HG03442 (cell line): ENCODE results near the gene DTX3.
"Not testable (repeated sequence)": the region's sequence is repeated elsewhere in the genome, so short reads cannot be mapped to it uniquely, and the experiment has no call there.

Experiments used
- ATAC-seq: cut with Tn5 transposase; IDR thresholded peaks from one replicate; pipeline ENCODE4 v1.9.1; 2021; ENCODE audit warnings: mild to moderate bottlenecking, moderate library complexity; ENCODE audit not compliant: unreplicated experiment

The DTX3 gene

DNA sequence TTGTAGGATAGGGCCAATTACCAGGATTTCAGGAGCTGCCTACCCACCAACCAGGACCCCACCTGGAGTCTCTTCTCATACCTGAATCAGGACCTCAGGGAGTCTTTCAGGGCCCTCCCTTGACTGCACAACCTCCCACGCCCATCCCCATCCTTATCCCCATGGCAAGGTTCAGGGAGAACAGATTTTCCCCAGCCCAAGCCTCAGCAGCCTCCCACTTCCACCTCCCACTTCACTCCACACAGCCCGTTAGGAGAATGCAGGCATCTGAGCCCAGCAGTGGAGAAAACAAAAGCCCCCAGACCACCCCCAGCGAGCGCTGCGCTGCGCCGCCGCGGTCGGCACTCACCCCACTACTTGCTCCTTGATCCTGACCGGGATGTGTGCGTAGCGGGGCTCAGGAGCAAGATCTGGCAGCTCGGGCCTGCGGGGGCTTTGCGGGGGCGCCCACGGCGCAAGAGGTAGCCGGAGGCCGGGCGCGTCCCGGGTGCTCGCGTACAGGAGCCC lies 27.0 kb downstream of the DTX3 start:
- no peak for ATAC-seq

GRCh38 chr12:57632073-57632957 lies 27.7 kb downstream of the DTX3 start:
- no peak for ATAC-seq

DNA sequence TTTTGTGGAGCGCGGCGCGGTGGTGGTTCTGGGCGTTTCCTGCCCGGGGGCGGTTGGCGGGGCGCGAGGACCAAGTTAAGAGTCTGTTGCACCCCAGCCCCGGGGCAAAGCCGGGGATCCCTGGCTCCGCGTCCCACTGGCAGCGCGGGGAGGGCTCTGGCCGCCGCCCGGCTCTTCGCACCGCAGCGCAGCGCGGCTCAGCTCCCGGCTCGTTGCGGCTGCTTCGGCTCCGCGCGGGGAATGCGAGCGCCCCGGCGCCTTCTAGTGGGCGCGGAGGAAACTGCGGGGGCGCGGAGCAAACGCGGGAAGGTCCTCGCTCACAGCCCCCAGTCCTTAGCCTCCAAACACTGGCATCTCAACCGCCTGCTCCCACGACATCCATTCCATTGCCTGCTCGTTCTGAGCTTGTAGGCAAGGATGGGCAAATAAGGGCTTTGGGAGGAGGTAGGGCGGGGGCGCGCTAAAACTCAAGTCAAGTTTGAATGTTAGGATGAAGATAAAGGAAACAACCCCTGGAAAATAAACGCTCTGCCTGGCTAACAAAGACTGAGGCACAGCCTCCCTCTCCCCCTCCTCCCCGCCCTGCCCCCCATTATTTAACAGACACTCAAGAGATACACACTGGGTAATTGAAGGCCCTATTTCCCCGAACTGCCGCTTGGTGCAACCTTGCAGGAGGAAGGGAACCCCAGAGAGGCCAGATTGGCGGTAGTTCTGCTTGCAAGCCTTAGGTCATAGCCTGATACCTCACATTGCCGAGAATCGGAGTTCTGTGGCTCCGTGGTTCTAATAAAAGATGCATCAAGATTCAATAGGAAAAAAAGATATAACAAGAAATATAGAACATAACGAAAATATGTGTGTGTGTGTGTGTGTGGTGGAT lies 28.6 kb downstream of the DTX3 start, which contains the start of gene B4GALNT1:
B4GALNT1 (minus strand) TSS at position 244 of the 883 bp plus-strand sequence. CDS start 1,069 bp downstream, outside the sequence.
- no peak for ATAC-seq

DNA sequence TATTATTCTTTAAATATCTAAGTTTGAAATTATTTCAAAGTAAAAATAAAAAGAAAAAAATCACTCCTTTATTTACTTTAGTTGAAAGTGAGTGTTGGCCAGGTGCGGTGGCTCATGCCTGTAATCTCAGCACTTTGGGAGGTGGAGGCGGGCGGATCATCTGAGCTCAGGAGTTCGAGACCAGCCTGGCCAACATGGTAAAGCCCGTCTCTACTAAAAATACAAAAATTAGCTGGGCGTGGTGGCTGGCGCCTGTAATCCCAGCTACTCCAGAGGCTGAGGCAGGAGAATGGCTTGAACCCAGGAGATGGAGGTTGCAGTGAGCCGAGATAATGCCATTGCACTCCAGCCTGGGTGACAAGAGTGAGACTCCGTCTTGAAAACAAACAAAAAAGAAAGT lies 32.1 kb downstream of the DTX3 start:
- not testable (repeated sequence) for ATAC-seq

- ATAC-seq: no peak
These were observed 32.7 kb downstream of the DTX3 start for GRCh38 chr12:57637364-57637763.

DNA sequence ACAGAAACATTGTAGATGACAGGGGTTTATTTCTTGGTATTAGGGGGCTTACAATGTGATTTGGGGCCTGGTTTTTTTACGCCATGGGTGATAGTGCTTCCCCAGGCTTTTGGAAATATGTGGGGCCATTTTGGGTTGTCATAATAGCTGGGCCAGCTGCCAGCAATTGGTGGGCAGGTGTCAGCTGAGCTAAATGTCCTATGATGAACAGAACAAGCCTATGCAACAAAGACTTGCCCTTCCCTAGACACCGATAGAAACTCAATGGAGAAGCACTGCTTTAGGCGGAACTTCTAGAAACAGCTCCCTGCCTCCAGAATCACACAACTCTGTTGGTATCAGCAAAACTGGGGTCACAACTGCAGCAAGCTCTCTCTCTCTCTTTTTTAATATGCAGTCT lies 33.5 kb downstream of the DTX3 start:
- no peak for ATAC-seq

- ATAC-seq: no peak
These were observed 35.8 kb downstream of the DTX3 start for GRCh38 chr12:57640175-57641042.

DNA sequence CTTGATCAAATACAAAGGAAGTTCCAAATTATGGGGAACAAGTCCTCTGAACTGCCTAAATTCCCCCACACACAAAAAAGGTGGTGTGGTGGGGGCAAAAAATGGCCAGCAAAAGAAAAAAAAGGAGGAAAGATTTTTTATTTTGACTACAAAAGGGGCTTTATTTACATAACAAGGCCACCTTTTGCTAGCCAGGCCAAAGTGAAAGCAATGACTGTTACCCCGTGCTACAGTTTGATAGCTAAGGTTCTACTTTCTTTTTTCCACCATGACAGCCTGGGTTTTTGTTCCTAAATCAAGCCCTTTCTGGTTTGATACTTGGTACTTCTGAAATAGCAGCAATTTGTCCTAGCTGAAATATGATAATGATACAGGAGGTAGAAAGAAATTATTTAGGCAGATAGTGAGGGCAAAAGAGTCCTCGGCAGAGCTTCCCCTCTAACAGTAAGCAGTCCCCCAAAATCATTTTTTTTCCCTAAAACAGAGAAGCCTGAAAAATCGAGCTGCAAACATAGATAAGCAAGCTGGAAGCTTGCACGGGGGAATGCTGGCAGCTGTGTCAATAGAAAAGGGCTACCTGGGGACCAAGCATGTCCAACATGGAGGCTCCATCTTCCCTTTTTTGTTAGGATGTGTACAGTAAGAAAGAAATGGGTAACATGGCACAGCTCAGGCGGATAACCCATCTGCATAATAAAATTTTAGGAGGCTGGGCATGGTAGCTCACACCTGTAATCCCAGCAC lies 37.2 kb downstream of the DTX3 start:
- ATAC-seq: no peak

GRCh38 chr12:57645990-57646658 lies 41.5 kb downstream of the DTX3 start:
- not testable (repeated sequence) for ATAC-seq

DNA sequence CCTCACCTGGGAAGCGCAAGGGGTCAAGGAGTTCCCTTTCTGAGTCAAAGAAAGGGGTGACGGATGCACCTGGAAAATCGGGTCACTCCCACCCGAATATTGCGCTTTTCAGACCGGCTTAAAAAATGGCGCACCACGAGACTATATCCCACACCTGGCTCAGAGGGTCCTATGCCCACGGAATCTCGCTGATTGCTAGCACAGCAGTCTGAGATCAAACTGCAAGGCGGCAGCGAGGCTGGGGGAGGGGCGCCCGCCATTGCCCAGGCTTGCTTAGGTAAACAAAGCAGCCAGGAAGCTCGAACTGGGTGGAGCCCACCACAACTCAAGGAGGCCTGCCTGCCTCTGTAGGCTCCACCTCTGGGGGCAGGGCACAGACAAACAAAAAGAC lies 42.0 kb downstream of the DTX3 start:
- not testable (repeated sequence) for ATAC-seq

- no peak for ATAC-seq
These were observed 49.4 kb downstream of the DTX3 start for GRCh38 chr12:57654042-57654441.

DNA sequence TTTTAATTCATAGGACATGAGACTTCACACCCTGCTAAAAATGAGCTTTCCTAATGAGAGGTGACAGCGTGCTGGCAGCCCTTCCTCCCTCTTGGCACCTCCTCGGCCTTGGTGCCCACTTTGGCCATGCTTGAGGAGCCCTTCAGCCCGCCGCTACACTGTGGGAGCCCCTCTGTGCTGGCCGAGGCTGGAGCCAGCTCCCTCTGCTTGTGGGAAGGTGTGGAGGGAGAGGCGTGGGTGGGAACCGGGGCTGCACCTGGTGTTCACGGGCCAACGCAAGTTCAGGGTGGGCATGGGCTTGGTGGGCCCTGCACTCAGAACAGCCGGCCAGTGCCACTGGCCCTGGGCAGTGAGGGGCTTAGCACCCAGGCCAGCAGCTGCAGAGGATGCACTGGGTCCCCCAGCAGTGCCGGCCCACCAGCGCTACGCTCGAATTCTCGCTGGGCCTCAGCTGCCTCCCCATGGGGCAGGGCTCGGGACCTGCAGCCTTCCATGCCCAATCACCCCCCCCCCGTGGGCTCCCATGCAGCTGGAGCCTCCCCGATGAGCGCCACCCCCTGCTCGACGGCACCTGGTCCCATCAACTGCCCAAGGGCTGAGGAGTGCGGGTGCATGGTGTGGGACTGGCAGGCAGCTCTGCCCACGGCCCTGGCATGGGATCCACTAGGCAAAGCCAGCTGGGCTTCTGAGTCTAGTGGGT lies 51.1 kb downstream of the DTX3 start:
- ATAC-seq: no peak

- ATAC-seq: not testable (repeated sequence)
These were observed 51.8 kb downstream of the DTX3 start for GRCh38 chr12:57656408-57656807.

DNA sequence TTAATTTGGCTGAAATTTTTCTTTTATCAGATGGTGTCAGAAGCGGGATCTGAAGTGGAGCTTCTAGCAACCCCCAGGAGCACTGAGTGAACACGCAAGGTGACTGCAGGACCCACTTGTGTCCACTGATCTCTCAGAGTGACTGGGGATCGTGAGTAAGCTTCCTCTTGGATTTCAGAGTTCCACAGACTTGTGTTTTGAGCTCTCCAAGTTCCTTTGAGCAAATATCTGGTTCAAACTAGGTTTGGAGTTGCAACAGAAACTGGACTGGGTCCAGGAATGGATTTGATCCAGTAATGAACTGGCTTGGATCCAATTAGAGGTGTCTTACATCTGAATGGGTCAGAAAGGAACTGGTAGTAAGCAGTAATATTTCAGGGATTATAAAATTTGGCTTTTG lies 53.1 kb downstream of the DTX3 start:
- no peak for ATAC-seq

DNA sequence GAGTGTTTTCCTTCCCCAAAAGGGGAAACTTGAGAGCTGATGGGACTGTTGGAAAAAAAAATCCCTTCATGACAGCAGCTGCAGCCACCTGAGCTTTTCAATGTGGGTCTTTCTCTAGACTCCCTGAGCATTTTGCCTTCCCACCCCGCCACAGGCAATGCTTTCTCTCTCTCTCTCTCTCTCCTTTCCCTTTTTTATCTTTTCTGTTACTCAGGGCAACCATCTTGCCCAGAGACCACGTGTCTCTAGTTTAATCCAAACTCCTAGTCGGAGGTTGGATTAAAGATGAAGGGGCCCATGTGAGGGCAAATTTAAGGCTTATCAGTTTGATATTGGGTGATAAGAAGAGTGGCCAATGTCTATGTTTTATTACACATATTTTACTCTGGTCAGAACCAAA lies 54.3 kb downstream of the DTX3 start:
- no peak for ATAC-seq
